Activated naive CD4-positive, alpha-beta T cell treated with anti-CD3 and anti-CD28 coated beads, Interleukin-2, amount 50 U/mL, for 72 hours (primary cell): ENCODE measurements around the gene GTF2H1. TPM values are rescaled to one million over a fixed set of nuclear protein-coding genes. Genes with fewer than 3 reads are reported as not detected.

ENCODE experiments used
- ATAC-seq, 2 donors: fragments of 150-1000 bp; cut with Tn5 transposase; 2 replicates each; pipeline ENCODE4 v1.10.0; 2021; ENCODE audit warnings: mild to moderate bottlenecking in 2 of 2, moderate library complexity in 2 of 2
- DNase-seq, 2 donors: peaks; one replicate each; pipeline ENCODE4 v3.0.0; 2021 to 2022; ENCODE audit warnings: low spot score in 2 of 2
- H3K27ac Mint-ChIP-seq, 2 donors: one replicate each; pipeline ENCODE4 v1.8.0; 2022; ENCODE audit warnings: mild to moderate bottlenecking in 2 of 2, mixed read lengths in 2 of 2
- H3K36me3 Mint-ChIP-seq, 2 donors: one replicate each; pipeline ENCODE4 v1.8.0; 2022; ENCODE audit warnings: mixed read lengths in 2 of 2
- H3K9me3 Mint-ChIP-seq, 2 donors: one replicate each; pipeline ENCODE4 v1.8.0; 2022; ENCODE audit warnings: mixed read lengths in 2 of 2
- total RNA-seq, 2 donors: library from RNA; stranded (reverse); gene quantifications; one replicate each; pipeline ENCODE4 v1.2.3, GENCODE V29; 2022

The GTF2H1 gene
- total RNA-seq, 2 donors from 2014 or later: 36.1 to 53.6 TPM

- no peaks in the 10 kb centered on the region for H3K9me3 Mint-ChIP-seq
- peak overlapping the region in 1 of 2 donors; percentile 55 for H3K27ac Mint-ChIP-seq
- ATAC-seq: no peak
- no peak for DNase-seq
- H3K36me3 Mint-ChIP-seq: peaks cover 6 to 10% of the 10 kb centered on the region in 2 donors
These were observed 25.2 kb downstream of the GTF2H1 start for GRCh38 chr11:18347471-18348125.

- no peak overlapping the region for H3K27ac Mint-ChIP-seq
- no peak for ATAC-seq
- DNase-seq: no peak
- no peaks in the 10 kb centered on the region for H3K9me3 Mint-ChIP-seq
- H3K36me3 Mint-ChIP-seq: peaks cover 0 to 4% of the 10 kb centered on the region in 2 donors
These were observed 30.2 kb downstream of the GTF2H1 start for GRCh38 chr11:18352581-18352980.

GRCh38 chr11:18358646-18359045 lies 36.3 kb downstream of the GTF2H1 start:
- ATAC-seq: no peak
- Mint-ChIP-seq H3K36me3 (peaks cover 0 to 14% of the 10 kb centered on the region in 2 donors), H3K9me3 (no peaks in the 10 kb centered on the region), H3K27ac (no peak overlapping the region)
- no peak for DNase-seq

- DNase-seq (no peak), ATAC-seq (no peak)
- Mint-ChIP-seq H3K36me3 (peaks cover 0 to 21% of the 10 kb centered on the region in 2 donors), H3K27ac (no peak overlapping the region), H3K9me3 (no peaks in the 10 kb centered on the region)
These were observed 38.8 kb downstream of the GTF2H1 start for GRCh38 chr11:18361154-18361553.

- Mint-ChIP-seq H3K27ac (peak overlapping the region in 1 of 2 donors; percentile 22), H3K9me3 (no peaks in the 10 kb centered on the region), H3K36me3 (peaks cover 0 to 15% of the 10 kb centered on the region in 2 donors)
- no peak for DNase-seq
- no peak for ATAC-seq
These were observed 42.2 kb downstream of the GTF2H1 start for GRCh38 chr11:18364495-18365073.

GRCh38 chr11:18365741-18366140 lies 43.4 kb downstream of the GTF2H1 start:
- no peak for ATAC-seq

GRCh38 chr11:18366286-18366685 lies 43.9 kb downstream of the GTF2H1 start:
- DNase-seq (no peak), ATAC-seq (no peak)
- Mint-ChIP-seq H3K9me3 (no peaks in the 10 kb centered on the region), H3K27ac (peak overlapping the region in 1 of 2 donors; percentile 89), H3K36me3 (peaks cover 0 to 12% of the 10 kb centered on the region in 2 donors)

More at GRCh38 chr11:18365741-18366140, 43.4 kb downstream of the GTF2H1 start:
- no peaks in the 10 kb centered on the region for H3K9me3 Mint-ChIP-seq
- peaks cover 0 to 15% of the 10 kb centered on the region in 2 donors for H3K36me3 Mint-ChIP-seq
- no peak for DNase-seq
- no peak overlapping the region for H3K27ac Mint-ChIP-seq

- ATAC-seq (no peak), DNase-seq (no peak)
- Mint-ChIP-seq H3K9me3 (no peaks in the 10 kb centered on the region), H3K36me3 (peaks cover 0 to 10% of the 10 kb centered on the region in 2 donors), H3K27ac (peak overlapping the region; percentile 3 to 48)
These were observed 45.1 kb downstream of the GTF2H1 start for GRCh38 chr11:18367431-18367830.

- ATAC-seq (no peak), DNase-seq (no peak)
- Mint-ChIP-seq H3K9me3 (no peaks in the 10 kb centered on the region), H3K27ac (peak overlapping the region; percentile 3 to 27), H3K36me3 (peaks cover 0 to 10% of the 10 kb centered on the region in 2 donors)
These were observed 45.9 kb downstream of the GTF2H1 start for GRCh38 chr11:18368221-18368620.

- DNase-seq: no peak
- no peak for ATAC-seq
- no peaks in the 10 kb centered on the region for H3K9me3 Mint-ChIP-seq
- no peak overlapping the region for H3K27ac Mint-ChIP-seq
- peaks cover 0 to 10% of the 10 kb centered on the region in 2 donors for H3K36me3 Mint-ChIP-seq
These were observed 47.0 kb downstream of the GTF2H1 start for GRCh38 chr11:18369398-18369797.

GRCh38 chr11:18371279-18371678 lies 48.9 kb downstream of the GTF2H1 start:
- no peak for DNase-seq
- H3K9me3 Mint-ChIP-seq: no peaks in the 10 kb centered on the region
- peak overlapping the region in 1 of 2 donors; percentile 80 for H3K27ac Mint-ChIP-seq
- peaks cover 0 to 2% of the 10 kb centered on the region in 2 donors for H3K36me3 Mint-ChIP-seq
- ATAC-seq: no peak

GRCh38 chr11:18372201-18372600 lies 49.8 kb downstream of the GTF2H1 start:
- H3K9me3 Mint-ChIP-seq: no peaks in the 10 kb centered on the region
- ATAC-seq: no peak
- no peak for DNase-seq
- no peak overlapping the region for H3K27ac Mint-ChIP-seq
- no peaks in the 10 kb centered on the region for H3K36me3 Mint-ChIP-seq

- ATAC-seq (no peak), DNase-seq (no peak)
- Mint-ChIP-seq H3K36me3 (no peaks in the 10 kb centered on the region), H3K9me3 (no peaks in the 10 kb centered on the region), H3K27ac (no peak overlapping the region)
These were observed 52.6 kb downstream of the GTF2H1 start for GRCh38 chr11:18374956-18375355.

- DNase-seq (no peak), ATAC-seq (no peak)
- Mint-ChIP-seq H3K36me3 (no peaks in the 10 kb centered on the region), H3K27ac (no peak overlapping the region), H3K9me3 (no peaks in the 10 kb centered on the region)
These were observed 53.6 kb downstream of the GTF2H1 start for GRCh38 chr11:18375941-18376340.

GRCh38 chr11:18379201-18379600 lies 56.8 kb downstream of the GTF2H1 start:
- ATAC-seq (no peak), DNase-seq (no peak)
- H3K9me3 Mint-ChIP-seq: no peaks in the 10 kb centered on the region
- no peak overlapping the region for H3K27ac Mint-ChIP-seq
- H3K36me3 Mint-ChIP-seq: no peaks in the 10 kb centered on the region

GRCh38 chr11:18383388-18384156 lies 61.2 kb downstream of the GTF2H1 start:
- Mint-ChIP-seq H3K27ac (peak overlapping the region; percentile 95 to 99), H3K36me3 (no peaks in the 10 kb centered on the region), H3K9me3 (no peaks in the 10 kb centered on the region)
- ATAC-seq: peak; percentile 94 to 98
- DNase-seq: peak; percentile 77 to 92

GRCh38 chr11:18384157-18384641 lies 61.8 kb downstream of the GTF2H1 start:
- no peaks in the 10 kb centered on the region for H3K9me3 Mint-ChIP-seq
- peak overlapping the region; percentile 95 to 99 for H3K27ac Mint-ChIP-seq
- ATAC-seq (peak; percentile 6 to 9), DNase-seq (no peak)
- no peaks in the 10 kb centered on the region for H3K36me3 Mint-ChIP-seq
